KOPT-K1 (cell line): ENCODE results near the gene ELOVL1.

Experiments used
- H3K27ac ChIP-seq: fragments of 200-600 bp; sonication (generic); 2 replicates; pipeline ENCODE4 v1.5.1; 2016; ENCODE audit warnings: antibody characterized with exemption, mild to moderate bottlenecking, low read depth, low read length; ENCODE audit not compliant: poor library complexity, severe bottlenecking
- H3K36me3 ChIP-seq: fragments of 200-600 bp; sonication (generic); 2 replicates; pipeline ENCODE4 v1.5.1; 2017; ENCODE audit warnings: antibody characterized with exemption, mild to moderate bottlenecking, low read length, moderate library complexity; ENCODE audit not compliant: insufficient read depth
- H3K9me3 ChIP-seq: fragments of 200-600 bp; sonication (generic); 2 replicates; pipeline ENCODE4 v1.5.1; 2017; ENCODE audit warnings: antibody characterized with exemption, low read length, mild to moderate bottlenecking; ENCODE audit not compliant: insufficient read depth, poor library complexity, severe bottlenecking

Gene ELOVL1

DNA sequence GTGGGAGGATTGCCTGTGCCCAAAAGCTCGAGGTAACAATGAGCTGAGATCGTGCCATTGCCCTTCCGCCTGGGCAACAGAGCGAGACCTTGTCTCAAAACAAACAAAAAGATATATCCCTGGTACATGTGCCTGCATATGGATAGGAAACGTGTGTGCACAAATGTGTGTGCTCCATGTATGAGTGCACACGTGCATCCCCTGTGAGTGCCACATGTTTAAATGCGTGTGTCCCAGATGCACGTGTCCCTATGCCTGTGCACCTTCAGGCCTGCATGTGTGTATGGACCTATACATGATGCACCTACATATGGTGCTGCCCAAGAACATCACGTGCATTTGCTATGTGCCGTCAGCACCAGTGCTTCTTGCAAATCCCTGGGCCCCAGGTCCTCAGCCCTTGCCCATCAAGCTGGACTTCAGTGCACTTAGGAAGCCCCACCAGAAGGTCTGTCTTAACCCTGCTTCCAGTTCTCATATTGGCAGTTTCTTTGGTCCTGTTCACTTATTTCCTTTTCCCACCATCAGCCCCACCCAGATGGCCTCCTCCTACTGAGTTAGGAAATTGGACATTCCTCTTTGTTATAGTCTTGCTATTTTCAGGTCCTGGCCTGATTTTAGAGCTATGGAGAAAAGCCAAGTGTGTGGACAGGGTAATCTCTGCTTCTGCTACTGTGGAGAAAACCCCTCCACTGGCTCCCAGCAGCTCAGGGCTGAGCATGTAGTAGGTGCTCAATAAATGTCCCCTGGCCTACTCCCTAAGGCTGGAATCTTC is 51.7 kb downstream of the ELOVL1 start:
- H3K27ac ChIP-seq, result no peak overlapping the region
- H3K36me3 ChIP-seq, result no peaks in the 10 kb centered on the region
- H3K9me3 ChIP-seq, result no peaks in the 10 kb centered on the region

GRCh38 chr1:43315481-43315880 is 52.3 kb downstream of the ELOVL1 start:
- H3K36me3 ChIP-seq, result no peaks in the 10 kb centered on the region
- H3K9me3 ChIP-seq, result no peaks in the 10 kb centered on the region
- no peak overlapping the region for H3K27ac ChIP-seq

DNA sequence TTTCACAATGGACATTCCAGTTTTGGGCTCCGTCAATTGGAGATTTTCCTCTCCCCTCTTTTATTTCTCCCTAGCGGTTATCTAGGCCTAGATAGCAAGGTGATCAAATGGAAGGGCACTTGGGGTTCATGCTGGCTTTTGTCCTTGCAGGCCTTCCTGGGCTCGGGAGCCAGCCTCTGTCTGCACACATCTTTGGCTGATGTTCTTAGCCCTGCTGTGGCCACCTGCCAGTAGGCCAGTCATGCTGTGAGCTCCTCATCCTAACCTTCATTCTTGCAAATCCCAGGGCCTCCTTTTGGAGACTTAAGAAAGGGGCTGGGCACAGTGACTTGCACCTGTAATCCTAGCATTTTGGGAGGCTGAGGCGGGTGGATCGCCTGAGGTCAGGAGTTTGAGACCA is 53.6 kb downstream of the ELOVL1 start:
- H3K27ac ChIP-seq, result no peak overlapping the region

GRCh38 chr1:43313771-43314170 is 54.0 kb downstream of the ELOVL1 start:
- Histone ChIP-seq H3K9me3 (no peaks in the 10 kb centered on the region), H3K36me3 (no peaks in the 10 kb centered on the region), H3K27ac (no peak overlapping the region)

More for the DNA sequence above, 53.6 kb downstream of the ELOVL1 start:
- Histone ChIP-seq H3K9me3 (no peaks in the 10 kb centered on the region), H3K36me3 (no peaks in the 10 kb centered on the region)
